Measurements from ENCODE around the gene ADCY1. TPM values are rescaled to one million over a fixed set of nuclear protein-coding genes. Genes with fewer than 3 reads are reported as not detected.
"Not testable (repeated sequence)": the region's sequence is repeated elsewhere in the genome, so short reads cannot be mapped to it uniquely, and the experiment has no call there.

ADCY1 gene
- total RNA-seq, 2 donors from 2014 or later = 5.7 to 7.4 TPM

- DNase-seq; ATAC-seq; intact Hi-C loops (cut with DNase I): not testable (repeated sequence)
Observed at GRCh38 chr7:45756757-45757156, 182.6 kb downstream of the ADCY1 start.

GRCh38 chr7:45759464-45759863, 185.3 kb downstream of the ADCY1 start:
- DNase-seq; intact Hi-C loops (cut with DNase I); ATAC-seq: not testable (repeated sequence)

GRCh38 chr7:45761545-45762205, 187.5 kb downstream of the ADCY1 start:
- DNase-seq; intact Hi-C loops (cut with DNase I): not testable (repeated sequence)
- ATAC-seq = peak; percentile 57 to 90

DNA sequence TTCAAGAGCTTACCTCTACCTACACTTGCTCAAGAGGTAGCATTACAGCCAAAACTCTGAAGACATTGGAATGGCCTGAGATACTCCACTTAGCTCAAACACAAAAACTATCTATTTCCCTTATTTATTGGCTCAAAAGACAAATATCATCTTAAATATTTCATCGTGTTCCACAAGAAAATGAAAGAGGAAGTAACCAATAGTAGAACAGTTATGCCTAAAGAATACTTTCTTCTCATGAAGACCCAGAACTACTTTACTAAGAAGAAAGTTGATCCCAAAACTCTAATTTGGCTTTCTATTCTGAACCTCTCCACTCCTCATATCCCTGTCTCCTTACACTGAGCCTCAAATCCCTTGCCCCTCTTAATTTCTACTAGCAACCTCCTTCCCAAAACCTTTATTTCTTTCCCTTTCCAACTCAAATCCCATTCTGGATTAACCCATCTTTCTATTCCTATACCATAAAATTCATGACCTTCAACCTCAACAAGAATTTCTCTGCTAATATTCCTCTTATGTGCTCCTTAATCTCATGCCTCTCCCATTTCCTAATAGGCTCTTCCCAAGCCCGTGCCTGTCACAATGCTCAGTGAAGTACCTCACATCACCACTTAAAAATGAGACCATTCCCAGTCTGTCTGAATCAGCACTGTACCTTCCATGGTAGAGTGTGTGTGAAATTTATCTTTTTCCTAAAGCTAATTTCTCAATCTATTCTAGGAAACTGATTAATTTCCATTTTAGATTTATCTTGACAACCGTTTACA, 188.2 kb downstream of the ADCY1 start:
- peak in 1 of 2 donors; percentile 89 for ATAC-seq
- intact Hi-C loops (cut with DNase I); DNase-seq: not testable (repeated sequence)

DNA sequence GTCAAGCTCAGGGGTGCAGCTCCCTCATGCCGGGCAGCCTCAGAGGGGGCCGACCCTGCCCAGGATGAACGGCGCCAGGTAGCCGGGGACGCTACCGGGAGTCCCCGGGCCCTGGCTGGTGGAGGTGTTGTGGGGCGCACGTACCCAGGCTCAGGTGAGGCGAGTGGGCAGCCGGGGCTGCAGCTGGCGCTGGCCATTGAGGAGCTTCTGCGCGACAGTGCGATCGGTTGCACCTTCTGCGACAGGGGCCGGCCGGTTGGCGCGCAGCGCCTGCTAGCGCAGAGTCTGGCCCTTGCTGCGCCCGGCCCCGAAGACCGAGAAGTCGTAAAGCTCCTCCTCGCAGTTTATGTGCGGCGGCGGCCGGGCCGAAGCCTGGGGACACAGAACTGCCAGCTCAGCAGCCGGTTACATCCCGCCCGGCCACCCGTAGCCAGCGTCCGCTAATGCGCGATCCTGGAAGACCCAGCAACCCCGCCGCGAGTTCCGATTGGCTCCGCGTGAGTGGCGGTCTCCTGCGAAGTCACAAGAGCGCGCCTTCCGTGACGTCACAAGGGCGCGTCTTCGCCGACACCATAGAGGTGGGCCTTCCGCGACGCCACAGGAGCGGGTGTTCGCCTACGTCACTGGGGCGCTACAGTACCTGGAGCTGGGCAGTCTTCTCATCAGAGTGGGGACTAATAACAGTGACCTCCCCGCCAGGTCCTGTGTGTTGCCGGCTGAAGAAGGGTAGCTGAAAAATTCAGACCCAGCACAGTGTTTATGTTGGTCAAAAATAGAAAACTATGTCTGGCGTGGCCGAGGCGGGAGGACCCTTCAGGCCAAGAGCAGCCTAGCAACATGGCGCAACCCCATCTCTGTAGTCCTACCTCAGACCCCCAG, 194.6 kb downstream of the ADCY1 start:
- intact Hi-C loops (cut with DNase I) = not testable (repeated sequence)
- DNase-seq (peak; percentile 100), ATAC-seq (peak; percentile 100)

GRCh38 chr7:45769626-45770025, 195.5 kb downstream of the ADCY1 start:
- ATAC-seq; DNase-seq; intact Hi-C loops (cut with DNase I): not testable (repeated sequence)

Measured in left cardiac atrium (tissue), 4 donors.